SJCRH30 (cell line): ENCODE results near the gene PSMD3. TPM values are rescaled to one million over a fixed set of nuclear protein-coding genes. Genes with fewer than 3 reads are reported as not detected.
A peak's percentile ranks its signal among the peaks of the same experiment; 100 is the strongest.

Experiments used
- DNase-seq, 2 experiments: peaks; one replicate each; pipeline ENCODE4 v3.0.0-alpha.2; 2015 to 2020
- H3K27ac ChIP-seq: fragments of 250-450 bp; sonication (Bioruptor Pico); 2 replicates; pipeline ENCODE4 v1.5.1; 2020; ENCODE audit warnings: mild to moderate bottlenecking, moderate library complexity
- H3K27me3 ChIP-seq: fragments of 250-450 bp; sonication (Bioruptor Pico); 2 replicates; pipeline ENCODE4 v1.5.1; 2020; ENCODE audit warnings: mild to moderate bottlenecking, moderate library complexity
- H3K36me3 ChIP-seq: fragments of 250-450 bp; sonication (Bioruptor Pico); 2 replicates; pipeline ENCODE4 v1.5.1; 2020; ENCODE audit warnings: mild to moderate bottlenecking, moderate library complexity
- H3K4me1 ChIP-seq: fragments of 250-450 bp; sonication (Bioruptor Pico); 2 replicates; pipeline ENCODE4 v1.5.1; 2020; ENCODE audit warnings: mild to moderate bottlenecking, moderate library complexity
- H3K4me3 ChIP-seq: fragments of 250-450 bp; sonication (Bioruptor Pico); 2 replicates; pipeline ENCODE4 v1.5.1; 2020; ENCODE audit warnings: mild to moderate bottlenecking, moderate library complexity
- H3K9me3 ChIP-seq: fragments of 250-450 bp; sonication (Bioruptor Pico); replicated peaks from 2 replicates; pipeline ENCODE4 v1.5.1; 2020; ENCODE audit warnings: mild to moderate bottlenecking, moderate library complexity
- total RNA-seq: library from RNA; depleted of rRNA; stranded (reverse); fragments of >200 nt; shearing (Covaris generic); gene quantifications from 2 replicates; pipeline ENCODE4 v1.2.3, GENCODE V29; 2014

The PSMD3 gene
- total RNA-seq, 1 experiment from 2014 or later, result 128 TPM

DNA sequence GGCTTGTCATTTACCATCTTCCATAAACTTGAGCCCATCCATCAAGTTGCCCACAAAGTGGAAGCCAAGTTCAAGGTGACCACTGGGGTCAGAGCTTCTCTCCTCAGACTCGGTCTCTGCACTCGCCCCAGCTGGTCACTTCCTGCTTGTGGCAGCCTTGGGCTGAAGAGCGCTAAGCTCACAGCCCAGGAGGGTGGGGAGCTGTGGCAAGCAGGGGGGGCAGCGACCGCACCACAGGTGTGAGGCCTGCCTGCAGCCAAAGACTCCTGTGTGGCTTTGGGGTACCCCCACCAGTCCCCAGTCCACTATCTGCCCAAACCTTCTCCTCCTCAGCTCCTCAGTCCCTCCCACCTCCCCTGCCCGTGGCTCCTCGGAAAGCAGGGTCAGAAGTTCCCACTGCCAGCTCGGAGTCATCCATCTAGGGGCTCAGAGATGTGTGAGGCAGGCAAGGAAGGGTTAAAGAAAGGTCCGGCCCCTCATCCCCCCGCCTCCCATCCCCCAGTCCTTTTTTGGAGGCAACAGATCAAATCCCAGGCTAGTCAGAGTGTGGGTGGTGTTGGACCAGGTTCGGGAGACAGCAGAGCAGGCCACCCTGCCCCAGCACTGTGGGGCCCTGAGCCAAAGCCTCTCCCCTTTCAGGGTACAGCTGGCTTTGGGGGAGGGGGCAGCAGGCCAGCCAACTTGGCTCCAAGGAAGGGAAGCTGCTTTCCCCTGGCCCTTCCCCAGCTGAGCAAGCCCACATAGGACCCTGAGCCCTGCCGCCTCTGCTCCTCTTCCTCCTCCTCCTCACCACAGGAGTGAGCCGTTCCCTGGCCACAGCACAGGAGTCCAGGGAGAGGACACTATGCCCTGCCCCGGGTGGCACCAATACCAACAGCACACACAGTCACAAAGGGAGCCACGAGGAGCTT is 37.9 kb downstream of the PSMD3 start:
- Histone ChIP-seq H3K4me1 (peaks cover 24% of the 10 kb centered on the region), H3K9me3 (no peaks in the 10 kb centered on the region), H3K27ac (no peak overlapping the region), H3K27me3 (no peaks in the 10 kb centered on the region), H3K4me3 (no peak overlapping the region), H3K36me3 (no peaks in the 10 kb centered on the region; the same call in 1 of the 2 replicates)
- no peak for DNase-seq

DNA sequence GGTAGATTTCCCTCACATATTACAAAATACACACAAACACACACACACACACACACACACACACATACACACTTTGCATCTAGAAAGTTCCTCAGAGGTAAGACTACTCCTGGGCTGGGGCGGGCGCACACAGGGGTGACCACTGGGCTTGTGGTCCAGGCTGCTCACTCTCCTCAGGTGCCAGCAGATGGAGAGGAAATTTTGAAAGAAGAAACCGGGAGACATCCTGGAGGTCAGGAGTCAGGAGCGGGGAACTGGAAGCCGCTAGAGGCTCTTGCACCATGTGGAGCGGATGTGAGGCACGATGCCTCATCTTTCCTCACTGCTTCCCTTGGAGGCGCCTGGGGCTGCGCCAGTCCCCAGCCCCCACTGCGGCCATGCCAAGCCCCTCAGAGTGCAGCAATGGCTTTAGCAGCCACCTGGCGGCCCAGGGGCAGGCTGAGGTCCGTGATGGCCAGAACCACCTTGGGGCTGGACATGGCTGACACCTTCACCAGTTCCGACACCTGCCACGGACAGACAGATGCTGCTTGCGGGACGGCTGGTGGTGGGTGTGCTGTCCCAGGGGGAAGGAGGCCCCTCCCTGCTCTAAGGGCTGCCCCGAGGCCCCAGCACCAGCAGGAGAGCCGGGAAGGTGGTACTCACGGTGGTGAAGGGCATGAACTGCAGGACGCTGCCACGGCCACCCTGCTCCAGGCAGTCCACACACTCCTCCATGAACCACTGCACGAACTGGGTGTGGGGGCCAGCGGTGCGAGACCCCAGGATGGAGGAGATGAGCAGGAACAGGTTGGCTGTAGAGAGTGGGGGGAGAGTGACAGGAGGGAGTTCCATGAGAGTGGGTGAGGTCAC is 38.8 kb downstream of the PSMD3 start:
- Histone ChIP-seq H3K27ac (no peak overlapping the region), H3K27me3 (no peaks in the 10 kb centered on the region), H3K4me3 (no peak overlapping the region), H3K36me3 (no peaks in the 10 kb centered on the region; the same call in 1 of the 2 replicates), H3K4me1 (peaks cover 27% of the 10 kb centered on the region), H3K9me3 (no peaks in the 10 kb centered on the region)
- no peak for DNase-seq

DNA sequence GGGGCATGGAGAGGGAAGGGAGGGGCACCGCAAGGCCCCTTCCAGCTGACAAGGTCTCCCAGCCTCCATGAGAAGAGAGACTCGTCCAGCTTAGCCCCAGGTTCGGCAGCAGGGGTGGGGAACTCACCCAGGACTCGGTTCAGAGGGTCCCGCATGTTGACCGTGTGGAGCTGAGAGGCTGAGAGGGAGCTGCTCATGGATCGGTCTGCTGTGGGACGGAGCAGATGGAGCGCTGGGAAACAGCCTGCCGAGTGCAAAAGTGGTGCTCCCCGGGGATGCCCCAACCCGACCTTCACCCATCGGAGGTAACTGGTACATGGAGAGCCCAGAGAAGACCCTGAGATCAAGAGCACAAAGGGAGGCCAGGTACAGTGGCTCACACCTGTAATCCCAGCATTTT is 39.5 kb downstream of the PSMD3 start:
- Histone ChIP-seq H3K4me1 (peaks cover 22% of the 10 kb centered on the region), H3K27ac (no peak overlapping the region), H3K36me3 (no peaks in the 10 kb centered on the region; the same call in 1 of the 2 replicates), H3K9me3 (no peaks in the 10 kb centered on the region), H3K27me3 (no peaks in the 10 kb centered on the region), H3K4me3 (no peak overlapping the region)
- DNase-seq, result no peak

DNA sequence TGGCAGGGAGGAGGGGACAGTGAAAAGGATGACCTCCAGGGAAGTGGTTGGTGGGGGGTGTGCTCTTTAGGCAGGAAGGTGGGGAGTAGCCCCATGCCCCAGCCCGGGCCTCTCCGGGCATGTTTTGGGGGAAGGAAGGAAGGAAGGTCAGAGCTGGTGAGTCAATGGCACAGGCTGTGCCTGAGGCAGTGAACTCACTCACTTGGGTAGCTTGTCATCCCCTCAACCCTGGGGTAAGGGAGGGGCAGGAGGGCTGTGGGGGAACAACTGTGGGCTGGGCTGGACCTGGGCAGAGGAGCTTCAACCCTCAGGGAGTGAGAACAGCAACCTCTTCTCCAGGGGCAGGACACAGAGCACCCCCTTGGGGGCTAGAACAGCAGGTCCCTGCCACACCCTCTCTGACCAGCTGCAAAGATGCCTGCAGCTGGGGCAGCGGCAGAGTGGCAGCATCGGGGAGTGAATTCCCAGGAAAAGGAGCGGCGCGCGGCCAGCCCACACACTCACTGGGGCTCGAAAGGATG is 40.9 kb downstream of the PSMD3 start:
- Histone ChIP-seq H3K4me3 (no peak overlapping the region), H3K9me3 (no peaks in the 10 kb centered on the region), H3K36me3 (peaks cover 12% of the 10 kb centered on the region), H3K4me1 (peaks cover 16% of the 10 kb centered on the region; the same call in 1 of the 2 replicates), H3K27ac (no peak overlapping the region), H3K27me3 (no peaks in the 10 kb centered on the region)
- DNase-seq, result peak; percentile 42 to 62

DNA sequence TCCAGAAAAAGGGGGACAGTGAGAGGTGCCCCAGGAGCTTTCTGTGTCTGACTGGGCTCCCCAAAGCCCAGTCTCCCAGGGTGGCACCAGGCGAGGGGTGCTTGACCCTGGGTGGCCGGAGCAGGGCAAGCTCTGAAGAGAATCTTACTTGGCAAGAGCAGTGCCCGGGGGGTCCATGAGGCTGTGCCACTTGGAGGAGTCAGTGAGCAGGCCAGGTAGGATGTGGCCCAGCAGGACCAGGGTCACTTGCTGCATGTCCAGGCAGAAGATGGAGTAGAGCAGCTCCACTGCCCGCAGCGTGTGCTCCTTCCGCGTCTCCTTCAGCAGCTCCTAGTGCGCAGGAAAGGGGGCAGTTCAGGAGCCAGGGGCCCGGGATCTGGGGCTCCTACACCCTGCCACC is 41.9 kb downstream of the PSMD3 start:
- Histone ChIP-seq H3K27ac (no peak overlapping the region), H3K9me3 (no peaks in the 10 kb centered on the region), H3K27me3 (no peaks in the 10 kb centered on the region), H3K4me3 (no peak overlapping the region), H3K36me3 (peaks cover 16% of the 10 kb centered on the region), H3K4me1 (peaks cover 16% of the 10 kb centered on the region; the same call in 1 of the 2 replicates)
- no peak for DNase-seq

DNA sequence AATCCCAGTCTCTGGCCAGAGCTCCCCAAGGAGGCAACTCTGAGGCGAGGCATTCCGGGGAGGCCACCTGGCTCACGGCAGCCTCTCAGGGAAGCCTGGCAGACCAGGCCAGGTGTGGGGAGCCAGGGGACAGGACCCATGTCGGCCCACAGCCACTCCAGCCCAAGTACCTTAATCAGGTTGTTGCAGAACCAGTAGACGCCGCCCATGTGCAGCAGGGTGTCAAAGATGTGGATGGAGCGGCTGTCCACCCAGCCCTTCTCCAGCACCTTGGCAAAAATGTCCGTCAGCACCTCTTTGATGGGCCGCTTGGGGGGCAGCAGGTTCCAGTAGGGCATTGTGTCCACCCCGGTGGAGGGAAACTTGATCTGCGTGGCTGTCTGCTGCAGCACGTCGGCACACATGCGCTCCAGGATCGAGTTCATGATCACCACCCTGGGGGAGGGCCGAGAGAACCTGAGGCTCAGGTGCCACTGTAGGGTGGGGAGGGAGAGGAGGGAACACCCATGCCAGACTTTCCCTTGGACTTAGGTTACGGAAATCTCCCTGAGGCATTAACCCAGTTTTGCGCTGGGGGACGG is 42.4 kb downstream of the PSMD3 start:
- DNase-seq, result no peak
- Histone ChIP-seq H3K27me3 (no peaks in the 10 kb centered on the region), H3K27ac (no peak overlapping the region), H3K4me1 (peaks cover 16% of the 10 kb centered on the region; the same call in 1 of the 2 replicates), H3K36me3 (peaks cover 16% of the 10 kb centered on the region), H3K4me3 (no peak overlapping the region), H3K9me3 (no peaks in the 10 kb centered on the region)

DNA sequence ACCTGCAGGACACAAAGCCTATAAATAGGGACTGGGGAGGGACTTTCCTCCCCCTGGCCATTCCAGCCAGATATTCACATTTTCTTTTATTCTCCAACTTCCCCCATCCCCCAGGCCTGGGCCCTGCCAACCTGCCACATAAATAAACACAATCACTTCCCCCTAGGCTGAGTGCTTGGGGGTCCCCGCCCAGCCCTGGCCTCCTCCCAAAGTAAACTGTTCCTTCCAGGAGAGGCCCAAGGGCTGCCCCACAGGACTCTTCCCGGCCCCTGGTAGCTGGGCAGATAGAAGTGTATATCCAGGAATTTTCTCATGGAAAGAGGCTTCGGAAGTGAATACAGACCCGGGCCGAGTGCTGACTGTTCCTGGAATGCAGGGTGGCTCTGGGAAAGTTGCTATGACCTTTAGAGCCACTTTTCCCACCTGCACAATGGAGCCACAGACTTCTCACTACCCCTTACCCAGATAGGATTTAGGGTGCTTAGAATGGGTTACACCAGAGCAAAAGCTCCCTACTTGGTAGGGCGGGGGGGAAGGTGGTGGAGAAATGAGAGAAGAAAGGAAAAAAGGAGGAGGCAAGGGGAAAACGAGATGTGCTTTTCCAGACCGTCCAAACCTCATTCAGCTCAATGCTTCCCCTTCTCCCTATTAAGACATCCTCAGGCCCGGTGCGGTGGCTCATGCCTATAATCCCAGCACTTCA is 43.1 kb downstream of the PSMD3 start:
- no peak overlapping the region for H3K4me3 ChIP-seq
- no peak overlapping the region for H3K27ac ChIP-seq
- H3K9me3 ChIP-seq, result no peaks in the 10 kb centered on the region
- peak; percentile 36 to 47 for DNase-seq
- H3K4me1 ChIP-seq, result peaks cover 14% of the 10 kb centered on the region; the same call in 1 of the 2 replicates
- H3K36me3 ChIP-seq, result peaks cover 18% of the 10 kb centered on the region
- H3K27me3 ChIP-seq, result no peaks in the 10 kb centered on the region

DNA sequence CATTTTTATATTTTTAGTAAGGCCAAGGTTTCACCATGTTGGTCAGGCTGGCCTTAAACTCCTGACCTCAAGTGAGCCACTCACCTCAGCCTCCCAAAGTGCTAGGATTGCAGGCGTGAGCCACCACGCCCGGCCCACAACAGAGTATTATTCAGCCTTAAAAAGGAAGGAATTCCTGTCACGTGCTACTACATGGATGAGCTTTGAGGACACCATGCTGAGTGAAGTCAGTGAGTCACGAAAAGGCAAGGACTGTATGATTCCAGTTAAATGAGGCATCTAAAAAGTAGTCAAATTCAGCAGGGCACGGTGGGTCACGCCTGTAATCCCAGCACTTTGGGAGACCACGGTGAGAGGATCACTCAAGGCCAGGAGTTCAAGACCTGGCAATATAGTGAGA is 44.3 kb downstream of the PSMD3 start:
- H3K27me3 ChIP-seq, result no peaks in the 10 kb centered on the region
- no peaks in the 10 kb centered on the region for H3K9me3 ChIP-seq
- H3K4me3 ChIP-seq, result no peak overlapping the region
- no peak for DNase-seq
- H3K36me3 ChIP-seq, result peaks cover 20% of the 10 kb centered on the region
- peaks cover 14% of the 10 kb centered on the region; the same call in 1 of the 2 replicates for H3K4me1 ChIP-seq
- H3K27ac ChIP-seq, result no peak overlapping the region

DNA sequence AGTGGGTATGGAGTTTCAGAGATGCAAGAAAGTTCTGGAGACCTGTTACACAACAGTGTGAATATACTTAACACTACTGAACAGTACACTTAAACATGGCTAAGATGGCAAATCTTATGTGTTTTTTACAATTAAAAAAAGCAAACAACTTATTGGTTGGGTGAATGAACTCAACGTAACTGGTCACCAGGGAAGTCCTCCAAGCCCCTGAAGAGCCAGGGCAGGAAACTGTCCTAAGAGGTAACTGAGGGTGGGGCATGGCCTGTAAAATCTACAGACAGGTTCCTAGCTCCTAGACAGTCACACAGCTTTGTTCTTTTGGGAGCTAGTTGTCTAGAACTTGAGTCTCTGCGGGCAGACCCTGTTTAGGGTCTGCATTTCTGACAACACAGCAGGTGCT is 45.0 kb downstream of the PSMD3 start:
- Histone ChIP-seq H3K27ac (no peak overlapping the region), H3K36me3 (peaks cover 20% of the 10 kb centered on the region), H3K27me3 (no peaks in the 10 kb centered on the region), H3K9me3 (no peaks in the 10 kb centered on the region), H3K4me3 (no peak overlapping the region), H3K4me1 (peaks cover 14% of the 10 kb centered on the region; the same call in 1 of the 2 replicates)
- DNase-seq, result no peak

DNA sequence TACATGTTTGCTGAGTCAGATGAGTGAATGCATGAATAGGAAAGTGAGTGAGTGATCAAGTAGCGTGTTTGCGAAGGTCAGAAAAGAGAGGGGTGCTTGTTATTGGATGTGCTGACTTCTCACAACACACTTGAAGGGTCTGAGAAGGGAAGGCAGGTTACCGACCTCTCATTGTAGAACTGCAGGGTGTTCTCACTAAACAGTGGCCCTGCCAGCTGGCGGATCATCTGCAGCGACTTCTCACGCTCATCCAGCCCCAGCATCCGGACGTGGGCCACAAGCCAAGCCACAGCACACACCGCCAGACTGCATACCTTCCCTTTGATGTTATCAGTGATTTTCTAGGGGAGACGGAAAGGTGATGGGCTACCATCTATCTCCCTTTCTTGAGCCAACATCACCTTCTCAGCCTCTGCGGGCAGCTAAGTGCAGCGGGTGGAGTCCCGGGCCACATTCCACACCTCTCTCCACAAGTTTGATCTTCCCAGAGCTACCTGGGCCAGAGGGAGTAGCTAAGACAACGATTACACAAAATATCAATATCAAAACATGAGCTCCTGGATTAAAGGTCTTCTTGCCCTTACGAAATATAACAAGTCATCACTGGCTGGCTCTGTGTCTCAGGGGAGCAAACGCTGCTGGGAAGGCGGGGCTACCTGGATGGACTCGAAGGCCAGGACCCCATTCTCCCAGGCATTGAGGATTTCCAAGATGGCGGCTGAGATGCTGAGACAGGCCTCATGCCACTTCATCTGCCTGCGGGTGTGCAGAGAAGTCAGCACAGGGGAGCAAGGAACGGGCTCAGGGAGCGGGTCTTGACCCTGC is 45.6 kb downstream of the PSMD3 start:
- Histone ChIP-seq H3K27ac (no peak overlapping the region), H3K9me3 (no peaks in the 10 kb centered on the region), H3K27me3 (no peaks in the 10 kb centered on the region), H3K4me1 (peaks cover 14% of the 10 kb centered on the region; the same call in 1 of the 2 replicates), H3K4me3 (no peak overlapping the region), H3K36me3 (peaks cover 25% of the 10 kb centered on the region)
- no peak for DNase-seq

DNA sequence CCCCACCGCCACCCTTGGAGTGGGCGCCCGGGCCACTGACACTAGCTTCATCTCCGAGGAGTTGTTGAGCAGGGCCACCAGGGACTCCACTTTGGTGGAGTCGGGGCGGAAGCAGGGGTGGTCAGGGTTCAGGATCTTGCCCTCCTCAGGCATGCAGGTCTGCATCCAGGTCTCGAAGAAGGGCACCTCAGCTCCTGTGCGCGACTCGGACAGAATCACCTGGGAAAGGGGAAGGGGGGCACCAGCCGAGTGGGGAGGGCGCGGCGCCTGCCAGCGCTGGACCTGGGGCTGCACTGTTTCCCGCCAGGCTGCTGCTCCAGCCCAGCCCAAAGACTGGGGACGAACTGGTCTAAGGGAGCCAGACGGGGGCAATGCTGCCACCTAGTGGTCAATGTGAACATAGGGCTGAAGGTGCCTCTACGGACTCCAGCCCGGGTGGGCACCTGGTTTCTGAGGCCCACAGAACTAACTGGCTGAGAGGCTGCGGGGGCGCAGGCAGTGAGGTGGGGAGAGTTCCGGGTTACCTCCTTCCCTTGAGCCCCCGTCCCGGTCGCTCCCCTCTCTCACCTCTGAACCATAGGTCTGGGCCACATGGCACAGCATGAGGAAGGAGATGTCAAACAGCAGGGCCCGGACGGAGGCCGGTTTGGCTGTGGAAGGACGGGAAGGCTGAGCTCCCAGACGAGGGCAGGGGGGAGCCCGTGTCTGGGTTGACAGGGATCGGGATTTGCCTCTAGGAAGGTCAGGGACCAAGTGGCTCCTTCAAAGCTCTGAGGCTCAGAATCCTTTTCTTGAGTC is 46.4 kb downstream of the PSMD3 start:
- DNase-seq, result peak; percentile 75 to 91
- Histone ChIP-seq H3K9me3 (no peaks in the 10 kb centered on the region), H3K36me3 (peaks cover 28% of the 10 kb centered on the region), H3K27ac (no peak overlapping the region), H3K4me1 (peaks cover 11% of the 10 kb centered on the region; the same call in 1 of the 2 replicates), H3K4me3 (no peak overlapping the region), H3K27me3 (no peaks in the 10 kb centered on the region)

DNA sequence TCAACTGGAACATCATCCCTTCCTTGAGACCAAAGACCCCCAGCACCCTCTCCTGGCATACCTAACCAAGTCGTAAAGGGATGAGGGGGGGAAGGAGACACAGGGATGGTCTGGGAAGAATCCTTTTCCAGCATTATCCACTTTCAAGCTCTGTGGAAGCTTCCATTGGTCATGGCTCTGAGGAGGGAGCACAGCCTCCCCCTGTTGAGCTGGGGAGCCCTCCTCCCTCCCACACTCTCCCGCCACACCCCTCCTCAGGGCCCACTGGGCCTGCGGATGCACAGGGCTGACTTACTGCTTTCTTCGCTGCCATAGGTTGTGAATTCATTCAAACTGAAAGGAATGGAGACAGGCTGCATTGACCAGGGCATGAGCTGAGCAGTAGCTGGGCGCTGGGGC is 47.0 kb downstream of the PSMD3 start:
- H3K9me3 ChIP-seq, result no peaks in the 10 kb centered on the region
- no peak for DNase-seq
- H3K27me3 ChIP-seq, result no peaks in the 10 kb centered on the region
- peaks cover 8% of the 10 kb centered on the region; the same call in 1 of the 2 replicates for H3K4me1 ChIP-seq
- H3K4me3 ChIP-seq, result no peak overlapping the region
- no peak overlapping the region for H3K27ac ChIP-seq
- peaks cover 28% of the 10 kb centered on the region for H3K36me3 ChIP-seq

DNA sequence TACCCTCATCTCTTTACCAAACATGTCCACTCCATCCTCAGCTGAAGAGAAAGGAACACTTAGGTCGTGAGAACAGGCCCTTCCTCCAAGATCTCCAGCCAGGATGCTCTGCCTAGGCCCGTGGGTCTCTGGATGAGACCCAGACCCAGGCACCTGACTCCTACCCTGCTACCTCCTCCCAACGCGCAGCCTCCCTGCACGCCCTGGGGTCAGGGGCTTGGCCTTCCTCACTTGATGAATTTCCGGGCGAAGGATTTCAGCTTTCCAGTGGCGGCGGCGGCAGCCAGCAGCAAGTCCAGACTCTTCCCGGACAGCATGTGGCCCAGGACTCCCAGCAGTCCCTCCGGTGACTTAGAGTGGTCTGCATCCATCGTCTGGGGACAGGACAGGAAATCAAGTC is 48.0 kb downstream of the PSMD3 start:
- peaks cover 28% of the 10 kb centered on the region for H3K36me3 ChIP-seq
- no peak overlapping the region for H3K4me3 ChIP-seq
- H3K9me3 ChIP-seq, result no peaks in the 10 kb centered on the region
- H3K4me1 ChIP-seq, result peaks cover 3% of the 10 kb centered on the region; the same call in 1 of the 2 replicates
- H3K27ac ChIP-seq, result no peak overlapping the region
- no peak for DNase-seq
- H3K27me3 ChIP-seq, result no peaks in the 10 kb centered on the region
